Mucosa of rectum (tissue), 2 donors: ENCODE measurements around the gene SDF2.
"Not testable (repeated sequence)": the region's sequence is repeated elsewhere in the genome, so short reads cannot be mapped to it uniquely, and the experiment has no call there.

ENCODE experiments used
- H3K27ac ChIP-seq, 2 donors: one replicate each; pipeline ENCODE4 v1.7.0; 2013; ENCODE audit warnings: inconsistent platforms in 2 of 2, low read depth in 2 of 2, low read length in 2 of 2
- H3K27me3 ChIP-seq, 2 donors: one replicate each; pipeline ENCODE4 v1.7.0; 2013; ENCODE audit warnings: low read length in 2 of 2; ENCODE audit not compliant: control insufficient read depth in 2 of 2, insufficient read depth in 2 of 2
- H3K36me3 ChIP-seq, 2 donors: one replicate each; pipeline ENCODE4 v1.7.0; 2013; ENCODE audit warnings: low read length in 2 of 2; ENCODE audit not compliant: control insufficient read depth in 2 of 2, insufficient read depth in 2 of 2
- H3K4me1 ChIP-seq, 2 donors: one replicate each; pipeline ENCODE4 v1.7.0; 2013; ENCODE audit warnings: low read length in 2 of 2, mild to moderate bottlenecking in 1 of 2; ENCODE audit not compliant: control insufficient read depth in 2 of 2, insufficient read depth in 2 of 2
- H3K4me3 ChIP-seq, 2 donors: one replicate each; pipeline ENCODE4 v1.7.0; 2013; ENCODE audit warnings: low read length in 2 of 2
- H3K9ac ChIP-seq, 2 donors: one replicate each; pipeline ENCODE4 v1.7.0; 2013; ENCODE audit warnings: low read length in 2 of 2, low read depth in 1 of 2, mild to moderate bottlenecking in 1 of 2
- H3K9me3 ChIP-seq, 2 donors: one replicate each; pipeline ENCODE4 v1.7.0; 2013; ENCODE audit warnings: low read length in 2 of 2; ENCODE audit not compliant: control insufficient read depth in 2 of 2
- donor health status: healthy.
- donor health status: Normal muscosa, but diverticular disease.

The SDF2 gene

DNA sequence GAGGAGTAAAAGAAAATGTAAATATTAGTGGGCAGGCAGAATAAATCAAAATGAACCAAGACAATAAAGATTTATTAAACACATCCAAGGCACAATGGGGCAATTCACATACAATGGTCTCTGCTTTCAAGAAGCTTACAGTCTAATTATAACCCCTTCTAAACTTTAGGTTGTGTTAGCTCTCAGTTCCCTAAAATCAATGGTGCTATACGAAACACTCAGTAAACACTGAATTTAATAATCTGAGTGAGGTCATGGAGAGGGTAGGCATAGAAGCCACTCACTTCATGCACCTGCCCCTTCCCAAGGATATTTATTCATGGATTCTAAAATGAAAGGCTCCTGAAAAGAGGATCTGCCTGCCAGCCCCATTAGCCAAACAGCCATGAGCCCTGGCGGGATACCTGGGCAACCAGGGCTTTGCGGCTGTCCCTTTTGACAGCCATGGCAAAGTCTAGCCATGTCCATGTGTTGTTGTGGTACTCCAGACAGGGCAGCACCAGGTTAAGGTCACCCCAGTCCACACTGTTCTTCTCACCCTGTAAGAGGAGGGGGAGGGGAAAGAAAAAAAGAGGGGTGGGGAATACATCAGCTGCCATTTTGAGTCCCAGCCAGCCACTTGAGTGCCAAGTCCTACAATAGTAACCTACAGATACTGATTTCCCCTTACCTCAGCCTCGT, 46.3 kb downstream of the SDF2 start:
- Histone ChIP-seq H3K27me3 (no peaks in the 10 kb centered on the region), H3K9ac (no peak overlapping the region), H3K4me1 (peaks cover 0 to 8% of the 10 kb centered on the region in 2 donors), H3K36me3 (peaks cover 56 to 62% of the 10 kb centered on the region in 2 donors), H3K9me3 (no peaks in the 10 kb centered on the region), H3K4me3 (no peak overlapping the region), H3K27ac (no peak overlapping the region)

DNA sequence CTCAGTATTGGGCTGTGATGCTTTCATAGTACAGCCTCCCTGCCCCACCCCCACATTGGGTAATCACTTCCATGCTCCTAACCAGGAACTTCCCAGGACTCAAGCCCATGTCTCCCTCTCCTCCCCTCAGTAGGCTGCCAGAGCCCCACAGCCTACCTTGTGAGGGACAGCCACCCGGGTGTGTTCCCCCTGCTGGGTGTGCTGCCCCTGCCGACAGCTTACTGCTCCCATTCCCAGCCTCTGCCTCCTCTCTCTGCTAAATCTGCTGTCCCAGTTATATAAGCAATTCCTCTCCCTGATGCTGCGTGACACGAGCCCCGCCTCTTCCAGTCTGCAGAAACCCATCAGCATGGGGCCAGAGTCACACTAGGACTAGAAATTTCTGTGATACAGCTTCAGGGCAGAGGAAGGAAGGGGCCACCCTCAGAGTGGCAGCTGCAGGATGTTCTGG, 47.8 kb downstream of the SDF2 start, which contains the start of gene RSKR:
Gene RSKR, minus strand, starts transcription at position 255 of the 451 bp plus-strand sequence. Its CDS starts 24 bp downstream, at position 231.
- H3K9me3 ChIP-seq: no peaks in the 10 kb centered on the region
- no peak within 1 kb of the TSS for H3K9ac ChIP-seq
- no peaks in the 10 kb centered on the region for H3K27me3 ChIP-seq
- H3K36me3 ChIP-seq: peaks cover 44 to 49% of the 10 kb centered on the region in 2 donors
- H3K27ac ChIP-seq: no peak within 1 kb of the TSS
- H3K4me3 ChIP-seq: no peak within 1 kb of the TSS
- H3K4me1 ChIP-seq: peaks cover 0 to 12% of the 10 kb centered on the region in 2 donors

DNA sequence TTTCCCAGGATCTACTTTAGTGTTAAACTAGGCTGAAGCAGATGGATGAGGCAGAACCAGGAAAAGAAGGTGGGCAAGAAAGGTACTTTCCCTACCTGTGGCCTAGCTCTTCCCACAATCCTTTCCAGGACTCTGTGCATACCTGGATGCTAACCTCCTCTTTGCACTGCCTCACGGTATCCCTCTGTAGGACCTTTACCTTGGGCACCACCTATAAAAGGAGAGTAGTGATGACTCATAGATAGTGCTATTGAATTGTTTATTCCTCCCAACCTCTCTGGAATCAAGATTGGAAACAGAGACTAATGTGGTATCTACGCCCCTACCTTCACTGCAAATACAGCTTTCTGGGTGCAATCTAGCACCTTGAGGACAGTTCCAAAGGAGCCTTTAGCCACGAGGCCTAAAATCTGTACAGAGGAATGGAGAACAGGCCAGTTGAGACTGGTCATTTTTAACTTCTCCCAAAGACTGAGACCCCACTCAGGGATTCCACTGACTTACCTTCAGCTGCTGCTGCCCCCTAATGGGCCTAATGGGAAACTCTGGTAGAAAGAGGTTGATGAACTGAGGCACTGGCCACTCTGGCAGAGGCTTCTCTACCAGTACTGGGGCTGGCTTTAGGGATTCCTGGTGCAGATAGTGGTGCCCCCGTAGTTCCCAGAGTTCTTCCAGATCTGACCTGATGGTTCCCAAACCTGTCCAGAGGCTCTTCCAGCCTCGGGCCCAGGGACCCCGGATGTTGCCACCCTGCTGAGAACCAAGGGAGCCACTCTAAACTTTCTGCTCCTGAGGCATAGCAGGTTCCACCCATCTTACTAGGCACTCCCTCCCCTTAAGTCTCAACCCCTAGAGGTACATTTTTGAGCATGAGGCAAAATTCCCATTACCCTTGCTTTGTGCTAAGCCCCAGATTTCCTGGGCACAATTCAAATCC, 48.5 kb downstream of the SDF2 start:
- Histone ChIP-seq H3K9ac (no peak overlapping the region), H3K4me1 (peaks cover 0 to 12% of the 10 kb centered on the region in 2 donors), H3K9me3 (no peaks in the 10 kb centered on the region)

DNA sequence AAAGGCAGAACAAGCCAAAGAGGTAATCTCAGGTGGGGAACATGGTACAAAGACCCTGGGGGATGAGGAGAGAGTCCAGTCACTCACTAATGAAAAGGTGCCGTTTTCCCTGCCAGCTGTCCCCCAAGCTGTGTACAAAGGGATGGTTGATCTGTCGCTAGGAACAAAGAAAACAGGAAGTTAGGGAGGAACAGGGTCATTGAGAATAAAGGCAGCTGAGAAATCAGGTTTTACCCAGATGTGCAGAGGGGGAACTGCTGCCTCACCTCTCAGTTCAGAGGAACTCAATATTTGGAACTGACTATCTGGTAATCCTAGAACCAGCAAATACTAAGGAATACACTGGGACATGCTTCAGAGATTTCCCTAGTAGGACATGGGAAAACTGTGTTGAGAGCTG, 49.2 kb downstream of the SDF2 start:
- Histone ChIP-seq H3K9ac (no peak overlapping the region), H3K27ac (no peak overlapping the region), H3K9me3 (no peaks in the 10 kb centered on the region), H3K36me3 (peaks cover 34 to 39% of the 10 kb centered on the region in 2 donors), H3K4me3 (no peak overlapping the region), H3K27me3 (no peaks in the 10 kb centered on the region), H3K4me1 (peaks cover 0 to 12% of the 10 kb centered on the region in 2 donors)

More for the DNA sequence above, 48.5 kb downstream of the SDF2 start:
- H3K4me3 ChIP-seq: no peak overlapping the region
- H3K27ac ChIP-seq: no peak overlapping the region
- peaks cover 36 to 41% of the 10 kb centered on the region in 2 donors for H3K36me3 ChIP-seq
- H3K27me3 ChIP-seq: no peaks in the 10 kb centered on the region

DNA sequence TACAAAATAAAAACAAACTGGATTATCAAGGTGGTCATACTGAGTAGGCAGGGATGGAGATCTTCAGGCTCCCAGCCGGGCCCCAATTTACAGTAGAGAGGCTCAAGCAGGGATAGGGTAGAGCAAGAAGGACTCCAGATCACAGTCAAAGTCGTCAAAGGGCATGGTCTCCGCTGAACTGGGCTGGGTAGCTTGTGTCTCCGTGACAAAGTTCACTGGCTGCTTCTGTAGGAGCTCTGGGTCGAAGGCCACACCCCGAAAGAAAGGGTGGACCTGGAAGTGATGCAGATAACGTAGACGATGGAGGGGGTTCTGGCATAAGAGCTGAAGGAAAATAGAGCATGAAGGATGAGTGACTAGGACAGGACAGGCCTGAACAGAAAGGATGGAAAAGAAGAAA, 51.3 kb downstream of the SDF2 start:
- H3K27ac ChIP-seq: peak overlapping the region in 1 of 2 donors; percentile 51
- no peaks in the 10 kb centered on the region for H3K9me3 ChIP-seq
- no peak overlapping the region for H3K9ac ChIP-seq
- H3K36me3 ChIP-seq: peaks cover 12 to 18% of the 10 kb centered on the region in 2 donors
- no peaks in the 10 kb centered on the region for H3K27me3 ChIP-seq
- H3K4me1 ChIP-seq: peaks cover 0 to 12% of the 10 kb centered on the region in 2 donors
- H3K4me3 ChIP-seq: no peak overlapping the region

DNA sequence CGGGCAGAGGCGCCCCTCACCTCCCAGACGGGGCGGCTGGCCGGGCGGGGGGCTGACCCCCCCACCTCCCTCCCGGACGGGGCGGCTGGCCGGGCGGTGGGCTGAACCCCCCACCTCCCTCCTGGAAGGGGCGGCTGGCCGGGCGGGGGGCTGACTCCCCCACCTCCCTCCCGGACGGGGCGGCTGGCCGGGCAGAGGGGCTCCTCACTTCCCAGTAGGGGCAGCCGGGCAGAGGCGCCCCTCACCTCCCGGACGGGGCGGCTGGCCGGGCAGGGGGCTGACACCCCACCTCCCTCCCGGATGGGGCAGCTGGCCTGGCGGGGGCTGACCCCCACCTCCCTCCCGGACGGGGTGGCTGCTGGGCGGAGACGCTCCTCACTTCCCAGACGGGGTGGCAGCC, 57.7 kb downstream of the SDF2 start:
- not testable (repeated sequence) for H3K27ac ChIP-seq, H3K27me3 ChIP-seq, H3K4me3 ChIP-seq, H3K9ac ChIP-seq, H3K9me3 ChIP-seq, H3K36me3 ChIP-seq
- H3K4me1 ChIP-seq: peaks cover 0 to 10% of the 10 kb centered on the region in 2 donors

DNA sequence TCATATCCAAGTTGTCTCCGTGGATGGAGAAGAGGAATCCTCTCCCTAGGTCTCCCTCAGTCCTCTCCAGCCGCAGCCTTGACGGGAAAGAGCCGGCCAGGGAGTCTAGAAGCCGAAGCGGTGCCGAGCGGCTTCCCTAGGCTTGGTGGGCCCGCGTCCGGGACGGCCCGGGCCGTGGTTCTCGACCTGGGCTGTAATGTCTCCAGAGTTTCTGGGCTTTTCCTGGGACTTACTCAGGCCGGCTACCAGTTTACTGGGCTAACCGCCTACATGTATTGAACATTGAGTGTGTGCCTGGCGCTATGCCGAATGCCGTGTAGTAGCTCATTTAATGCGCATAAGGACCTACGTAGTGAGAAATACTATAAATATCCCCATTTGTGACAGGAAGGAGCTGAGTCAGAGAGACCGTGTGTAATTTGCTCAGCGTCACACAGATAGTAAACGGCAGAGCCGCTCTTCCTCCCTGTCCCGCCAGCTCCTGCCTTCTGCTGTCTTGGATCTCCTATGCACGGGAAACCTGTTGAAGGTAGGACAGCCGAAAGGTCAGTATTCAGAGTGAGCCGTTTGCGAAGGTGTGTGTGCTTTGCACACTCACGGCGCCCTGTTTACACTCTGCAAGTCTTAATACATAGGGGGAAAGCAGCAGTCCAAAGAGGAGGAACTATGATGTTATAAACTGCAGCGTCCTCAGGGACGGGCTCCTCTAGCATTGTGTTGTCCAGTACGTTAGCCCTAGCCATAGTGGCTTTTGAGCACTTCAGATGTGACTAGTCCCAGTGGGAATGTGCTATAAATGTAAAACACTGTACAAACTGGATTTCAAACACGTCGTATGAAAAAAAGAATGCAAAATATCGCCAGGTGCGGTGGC, 62.2 kb downstream of the SDF2 start:
- Histone ChIP-seq H3K4me3 (peak overlapping the region; percentile 93), H3K27me3 (no peaks in the 10 kb centered on the region), H3K36me3 (no peaks in the 10 kb centered on the region), H3K27ac (peak overlapping the region; percentile 93 to 98), H3K9ac (peak overlapping the region; percentile 93 to 94), H3K4me1 (peaks cover 10 to 22% of the 10 kb centered on the region in 2 donors), H3K9me3 (no peaks in the 10 kb centered on the region)

DNA sequence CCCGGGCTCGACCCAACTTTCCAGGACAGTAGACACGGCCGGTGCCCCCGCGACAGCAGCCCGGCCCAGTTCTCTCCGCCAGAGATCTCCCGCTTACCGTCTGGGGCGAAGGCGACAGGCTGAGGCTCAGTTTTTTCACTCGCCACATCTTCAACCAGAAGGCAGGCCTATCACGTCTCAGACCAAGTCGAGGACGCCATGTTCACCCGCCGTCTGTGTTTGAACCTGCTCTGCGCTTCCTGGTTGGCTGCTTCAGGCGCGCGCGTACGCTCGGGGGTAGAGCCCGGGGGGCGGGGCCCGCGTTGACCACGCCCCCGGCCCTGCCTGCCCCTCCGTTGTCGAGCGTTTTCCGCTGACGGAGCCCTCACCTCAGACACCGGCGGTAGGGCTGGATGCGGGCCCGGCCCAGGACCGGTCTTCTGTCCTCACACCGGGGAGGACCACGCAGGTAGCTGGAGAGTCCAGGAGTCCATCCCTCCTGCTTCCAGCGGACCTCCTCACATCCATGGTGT, 62.9 kb downstream of the SDF2 start, which contains the start of gene SPAG5:
Gene SPAG5, minus strand, starts transcription at position 227 of the 512 bp plus-strand sequence. Its CDS starts 79 bp downstream, at position 148.
- Histone ChIP-seq H3K36me3 (no peaks in the 10 kb centered on the region), H3K4me1 (peaks cover 10 to 22% of the 10 kb centered on the region in 2 donors), H3K9ac (peak within 1 kb of the TSS; percentile 93 to 94), H3K4me3 (peak within 1 kb of the TSS; percentile 93), H3K27ac (peak within 1 kb of the TSS; percentile 93 to 98), H3K9me3 (no peaks in the 10 kb centered on the region), H3K27me3 (no peaks in the 10 kb centered on the region)

DNA sequence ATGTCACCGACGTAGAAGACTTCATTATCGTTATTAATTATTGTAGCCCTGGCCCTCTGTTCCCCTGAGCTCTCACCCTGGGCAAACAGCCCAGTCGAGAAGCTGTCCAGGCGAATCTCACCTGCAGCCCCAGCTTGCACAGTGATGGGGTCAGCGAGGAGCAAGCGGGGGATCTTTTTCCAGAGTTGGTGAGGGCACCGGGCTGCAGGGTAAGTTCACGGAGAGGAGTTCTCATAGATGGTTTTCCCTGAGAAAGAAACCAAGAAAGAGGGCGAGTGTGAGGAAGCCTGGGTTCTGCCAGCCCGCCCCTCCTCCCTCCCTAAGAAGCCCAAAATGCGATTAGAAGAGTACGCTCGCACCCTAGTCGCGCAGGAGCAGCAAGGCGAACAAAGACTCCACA, 63.3 kb downstream of the SDF2 start:
- Histone ChIP-seq H3K9ac (peak overlapping the region; percentile 93 to 94), H3K4me3 (peak overlapping the region; percentile 93), H3K27me3 (no peaks in the 10 kb centered on the region), H3K4me1 (peaks cover 10 to 22% of the 10 kb centered on the region in 2 donors), H3K9me3 (no peaks in the 10 kb centered on the region), H3K36me3 (no peaks in the 10 kb centered on the region), H3K27ac (peak overlapping the region; percentile 23 to 44)
